ENCODE results near the gene ST6GALNAC2.
"Not testable (repeated sequence)": the region's sequence is repeated elsewhere in the genome, so short reads cannot be mapped to it uniquely, and the experiment has no call there.

Gene ST6GALNAC2

GRCh38 chr17:76560036-76560876 lies 25.4 kb downstream of the ST6GALNAC2 start:
- no peak overlapping the region for H3K4me3 ChIP-seq (ENCODE audit: low read depth in 1 of 2, low read length in 2 of 2)
- peaks cover 46% of the 10 kb centered on the region for H3K4me1 ChIP-seq (ENCODE audit: insufficient read depth, low read length)
- H3K36me3 ChIP-seq (ENCODE audit: insufficient read depth, low read length) = peaks cover 7% of the 10 kb centered on the region
- no peaks in the 10 kb centered on the region for H3K9me3 ChIP-seq (ENCODE audit: low read length)
- no peak overlapping the region for H3K9ac ChIP-seq (ENCODE audit: low read length)
- no peak overlapping the region for H3K27ac ChIP-seq (ENCODE audit: low read depth, low read length)
- no peaks in the 10 kb centered on the region for H3K27me3 ChIP-seq (ENCODE audit: control insufficient read depth in 1 of 2, insufficient read depth in 2 of 2, low read length in 2 of 2)

GRCh38 chr17:76559460-76559859 lies 26.2 kb downstream of the ST6GALNAC2 start:
- H3K4me1 ChIP-seq (ENCODE audit: insufficient read depth, low read length) = peaks cover 46% of the 10 kb centered on the region
- H3K27me3 ChIP-seq (ENCODE audit: control insufficient read depth in 1 of 2, insufficient read depth in 2 of 2, low read length in 2 of 2); H3K9ac ChIP-seq (ENCODE audit: low read length); H3K36me3 ChIP-seq (ENCODE audit: insufficient read depth, low read length); H3K4me3 ChIP-seq (ENCODE audit: low read depth in 1 of 2, low read length in 2 of 2); H3K9me3 ChIP-seq (ENCODE audit: low read length); H3K27ac ChIP-seq (ENCODE audit: low read depth, low read length): not testable (repeated sequence)

DNA sequence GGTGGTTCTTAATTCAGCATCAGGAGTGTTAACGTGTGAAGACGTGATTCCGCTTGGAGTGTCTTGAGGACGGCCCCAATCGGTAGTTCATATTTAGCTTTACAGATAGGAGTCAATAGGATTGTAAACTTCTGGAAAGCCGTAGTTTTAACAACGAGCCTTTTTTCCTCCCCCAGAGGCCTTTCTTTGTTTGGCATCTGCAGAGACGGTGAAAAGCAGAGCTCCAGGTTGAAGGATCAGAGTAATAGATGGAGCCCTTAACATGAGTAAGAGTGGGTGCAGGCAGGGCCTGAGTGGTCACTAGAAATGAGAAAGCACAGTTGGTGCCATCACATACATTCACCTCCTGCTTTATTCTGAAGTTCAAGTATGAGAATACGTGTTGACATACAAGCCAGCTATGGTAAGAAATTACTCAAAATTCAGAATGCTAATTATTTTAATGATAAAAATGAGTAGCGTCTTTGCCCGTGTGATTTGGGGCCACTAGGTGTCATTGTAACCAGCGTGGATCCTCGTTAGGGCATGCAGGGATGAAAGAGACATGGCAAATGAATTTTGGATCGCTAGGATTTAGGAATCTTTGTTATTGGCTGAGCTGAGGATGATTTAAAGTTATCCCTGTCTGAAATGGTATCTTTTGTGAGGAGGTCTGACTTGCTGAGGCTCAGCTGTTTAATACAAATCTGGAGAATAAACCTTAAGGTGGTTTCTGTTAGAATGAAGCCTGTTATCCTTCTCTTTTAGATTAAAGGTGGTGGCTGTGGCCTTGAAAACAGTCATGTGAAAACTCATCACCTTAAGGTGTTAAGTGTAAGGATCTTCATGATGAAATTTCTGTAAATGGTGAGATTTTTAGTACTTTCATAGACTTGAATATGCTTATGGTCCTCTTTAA lies 27.2 kb downstream of the ST6GALNAC2 start:
- H3K9me3 ChIP-seq (ENCODE audit: low read length) = no peaks in the 10 kb centered on the region
- H3K4me3 ChIP-seq (ENCODE audit: low read depth in 1 of 2, low read length in 2 of 2) = peak overlapping the region; percentile 69 to 98
- peaks cover 46% of the 10 kb centered on the region for H3K4me1 ChIP-seq (ENCODE audit: insufficient read depth, low read length)
- peak overlapping the region; percentile 17 for H3K27ac ChIP-seq (ENCODE audit: low read depth, low read length)
- H3K36me3 ChIP-seq (ENCODE audit: insufficient read depth, low read length) = no peaks in the 10 kb centered on the region
- peak overlapping the region; percentile 94 for H3K9ac ChIP-seq (ENCODE audit: low read length)
- H3K27me3 ChIP-seq (ENCODE audit: control insufficient read depth in 1 of 2, insufficient read depth in 2 of 2, low read length in 2 of 2) = no peaks in the 10 kb centered on the region

DNA sequence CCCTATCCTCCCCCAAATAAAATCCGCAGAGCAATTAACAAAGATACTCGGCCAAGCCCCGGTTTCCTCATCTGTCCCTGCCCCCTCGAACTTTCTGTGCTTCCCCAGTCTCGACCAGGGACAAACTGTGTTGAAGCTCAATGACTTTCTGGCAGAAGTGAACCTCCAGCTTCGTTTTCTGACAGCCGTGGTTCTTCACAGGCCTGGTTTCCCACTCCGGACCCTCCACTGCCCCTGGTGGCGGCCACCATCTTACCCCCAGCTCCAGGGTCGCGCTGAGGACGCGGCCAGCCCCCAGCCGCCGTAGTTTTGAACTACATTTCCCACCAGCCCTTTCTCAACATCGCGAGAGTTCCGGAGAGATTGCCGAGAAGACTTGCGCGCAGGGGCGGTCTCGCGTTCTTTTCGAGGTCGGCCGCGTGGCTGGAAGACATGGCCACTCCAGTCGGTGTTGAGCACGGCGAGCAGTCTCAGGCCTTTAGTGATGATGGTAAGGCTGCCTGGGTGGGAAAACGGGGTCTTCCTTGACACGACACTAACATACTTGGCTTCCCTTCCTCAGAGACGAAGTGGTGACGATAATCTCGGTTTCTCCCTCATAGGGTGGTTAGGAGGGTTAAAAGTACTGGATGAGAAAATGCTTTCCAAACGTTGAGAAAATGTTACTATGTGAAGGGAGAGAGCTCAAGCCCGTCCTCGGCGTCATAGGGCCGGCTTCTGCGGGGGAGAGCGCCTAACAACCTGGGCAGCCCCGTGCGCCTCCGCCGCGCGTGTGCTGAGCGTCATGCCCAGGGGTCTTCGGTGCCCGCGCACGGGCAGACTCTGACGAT lies 28.1 kb downstream of the ST6GALNAC2 start:
- Histone ChIP-seq H3K9ac (ENCODE audit: low read length) (peak overlapping the region; percentile 94), H3K36me3 (ENCODE audit: insufficient read depth, low read length) (no peaks in the 10 kb centered on the region), H3K27me3 (ENCODE audit: control insufficient read depth in 1 of 2, insufficient read depth in 2 of 2, low read length in 2 of 2) (no peaks in the 10 kb centered on the region), H3K4me1 (ENCODE audit: insufficient read depth, low read length) (peaks cover 41% of the 10 kb centered on the region), H3K27ac (ENCODE audit: low read depth, low read length) (peak overlapping the region; percentile 17), H3K9me3 (ENCODE audit: low read length) (no peaks in the 10 kb centered on the region), H3K4me3 (ENCODE audit: low read depth in 1 of 2, low read length in 2 of 2) (peak overlapping the region; percentile 69 to 98)

- H3K27me3 ChIP-seq (ENCODE audit: control insufficient read depth in 1 of 2, insufficient read depth in 2 of 2, low read length in 2 of 2) = no peaks in the 10 kb centered on the region
- peaks cover 38% of the 10 kb centered on the region for H3K4me1 ChIP-seq (ENCODE audit: insufficient read depth, low read length)
- no peaks in the 10 kb centered on the region for H3K9me3 ChIP-seq (ENCODE audit: low read length)
- H3K36me3 ChIP-seq (ENCODE audit: insufficient read depth, low read length) = no peaks in the 10 kb centered on the region
- peak overlapping the region; percentile 69 to 98 for H3K4me3 ChIP-seq (ENCODE audit: low read depth in 1 of 2, low read length in 2 of 2)
- H3K9ac ChIP-seq (ENCODE audit: low read length) = peak overlapping the region; percentile 94
- H3K27ac ChIP-seq (ENCODE audit: low read depth, low read length) = peak overlapping the region; percentile 17
Measured at GRCh38 chr17:76556765-76557367, 28.8 kb downstream of the ST6GALNAC2 start.

DNA sequence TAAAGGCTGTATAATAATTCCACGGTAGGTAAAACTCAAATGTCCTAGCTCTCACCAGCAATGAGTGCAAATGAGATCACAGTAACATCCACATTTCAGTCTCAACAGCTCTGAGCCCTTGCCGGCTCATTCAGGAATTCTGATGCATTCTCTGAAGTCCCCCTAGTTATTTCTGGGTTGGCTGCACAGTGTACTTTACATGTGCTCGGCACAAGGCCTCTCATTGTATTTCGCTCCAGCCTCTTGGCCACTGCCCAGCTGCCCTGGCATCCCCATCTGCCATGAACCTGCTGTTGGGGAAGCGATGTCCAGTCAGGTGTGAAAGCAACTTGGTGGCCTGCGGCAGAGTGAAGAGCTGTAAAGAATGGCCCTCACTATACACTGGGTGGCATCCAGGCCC lies 31.5 kb downstream of the ST6GALNAC2 start:
- Histone ChIP-seq H3K36me3 (ENCODE audit: insufficient read depth, low read length) (no peaks in the 10 kb centered on the region), H3K27me3 (ENCODE audit: control insufficient read depth in 1 of 2, insufficient read depth in 2 of 2, low read length in 2 of 2) (no peaks in the 10 kb centered on the region), H3K27ac (ENCODE audit: low read depth, low read length) (no peak overlapping the region), H3K4me1 (ENCODE audit: insufficient read depth, low read length) (peaks cover 15% of the 10 kb centered on the region), H3K9ac (ENCODE audit: low read length) (no peak overlapping the region), H3K4me3 (ENCODE audit: low read depth in 1 of 2, low read length in 2 of 2) (no peak overlapping the region), H3K9me3 (ENCODE audit: low read length) (no peaks in the 10 kb centered on the region)

- Histone ChIP-seq H3K9ac (ENCODE audit: low read length) (no peak overlapping the region), H3K27me3 (ENCODE audit: control insufficient read depth in 1 of 2, insufficient read depth in 2 of 2, low read length in 2 of 2) (no peaks in the 10 kb centered on the region), H3K4me1 (ENCODE audit: insufficient read depth, low read length) (peaks cover 7% of the 10 kb centered on the region), H3K9me3 (ENCODE audit: low read length) (no peaks in the 10 kb centered on the region), H3K36me3 (ENCODE audit: insufficient read depth, low read length) (no peaks in the 10 kb centered on the region), H3K4me3 (ENCODE audit: low read depth in 1 of 2, low read length in 2 of 2) (no peak overlapping the region), H3K27ac (ENCODE audit: low read depth, low read length) (no peak overlapping the region)
Measured at GRCh38 chr17:76553178-76553908, 32.3 kb downstream of the ST6GALNAC2 start.

GRCh38 chr17:76551685-76552084 lies 34.0 kb downstream of the ST6GALNAC2 start:
- H3K4me3 ChIP-seq (ENCODE audit: low read depth in 1 of 2, low read length in 2 of 2) = no peak overlapping the region
- no peak overlapping the region for H3K27ac ChIP-seq (ENCODE audit: low read depth, low read length)
- no peaks in the 10 kb centered on the region for H3K9me3 ChIP-seq (ENCODE audit: low read length)
- H3K4me1 ChIP-seq (ENCODE audit: insufficient read depth, low read length) = peaks cover 7% of the 10 kb centered on the region
- no peaks in the 10 kb centered on the region for H3K27me3 ChIP-seq (ENCODE audit: control insufficient read depth in 1 of 2, insufficient read depth in 2 of 2, low read length in 2 of 2)
- H3K36me3 ChIP-seq (ENCODE audit: insufficient read depth, low read length) = no peaks in the 10 kb centered on the region
- H3K9ac ChIP-seq (ENCODE audit: low read length) = no peak overlapping the region

DNA sequence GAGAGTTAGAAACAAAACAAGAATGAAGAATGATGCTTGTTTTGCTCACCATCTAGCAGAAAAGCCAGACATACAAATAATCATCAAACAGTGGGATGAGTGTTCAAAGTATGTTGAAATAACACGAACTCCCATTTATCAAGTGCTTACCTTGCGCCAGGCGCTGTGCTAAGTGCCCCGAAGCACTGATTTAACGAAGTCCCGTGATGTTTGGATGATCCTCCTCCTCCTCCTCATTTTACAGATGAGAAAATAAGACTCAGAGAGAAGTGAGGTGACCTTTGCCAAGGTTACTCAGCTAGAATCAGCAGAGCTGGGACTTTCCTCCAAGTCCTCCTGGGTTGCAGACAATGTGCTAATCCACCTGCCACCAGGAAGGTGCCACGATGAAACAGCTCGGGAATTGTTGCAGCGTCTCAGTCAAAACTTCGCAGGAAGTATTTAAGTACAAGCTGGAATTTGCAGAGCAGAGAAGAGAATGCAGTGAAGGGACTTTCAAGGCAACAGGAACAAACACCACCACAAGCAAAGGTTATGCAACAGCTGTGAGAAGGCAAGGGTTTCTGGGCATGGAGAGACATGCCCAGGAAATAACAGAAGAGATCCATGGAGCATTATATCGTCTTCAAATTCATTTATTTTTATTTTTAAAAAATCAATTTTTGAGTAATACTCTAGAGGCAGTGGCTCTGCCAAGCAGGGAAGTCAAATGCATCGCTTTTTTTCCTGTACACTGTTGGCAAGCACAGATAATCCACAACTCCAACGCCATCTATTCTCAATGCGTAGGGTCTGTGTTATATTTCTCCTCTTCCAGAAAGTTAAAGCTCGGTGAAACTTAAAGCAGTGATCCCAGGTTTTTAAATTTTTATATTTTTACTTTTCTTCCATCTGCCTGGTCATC lies 34.7 kb downstream of the ST6GALNAC2 start:
- Histone ChIP-seq H3K36me3 (ENCODE audit: insufficient read depth, low read length) (no peaks in the 10 kb centered on the region), H3K27ac (ENCODE audit: low read depth, low read length) (no peak overlapping the region), H3K4me3 (ENCODE audit: low read depth in 1 of 2, low read length in 2 of 2) (no peak overlapping the region), H3K9ac (ENCODE audit: low read length) (no peak overlapping the region), H3K9me3 (ENCODE audit: low read length) (no peaks in the 10 kb centered on the region), H3K4me1 (ENCODE audit: insufficient read depth, low read length) (peaks cover 7% of the 10 kb centered on the region), H3K27me3 (ENCODE audit: control insufficient read depth in 1 of 2, insufficient read depth in 2 of 2, low read length in 2 of 2) (no peaks in the 10 kb centered on the region)

DNA sequence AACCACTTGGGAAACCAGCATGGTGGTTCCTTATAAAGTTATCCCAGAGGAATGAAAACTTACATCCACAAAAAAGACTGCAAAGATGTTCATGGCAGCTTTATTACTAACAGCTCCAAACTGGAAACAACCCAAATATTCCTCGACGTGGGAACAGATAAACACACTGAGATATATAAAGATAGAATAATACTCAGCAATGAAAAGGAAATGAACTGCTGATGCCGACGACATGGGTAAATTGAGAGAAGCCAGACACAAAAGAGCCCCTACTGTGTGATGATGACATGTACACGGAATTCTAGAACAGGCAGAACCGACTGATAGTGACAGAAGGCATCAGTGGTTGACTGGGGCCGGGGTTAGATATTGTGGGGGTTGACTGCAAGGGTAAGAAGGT lies 36.1 kb downstream of the ST6GALNAC2 start:
- H3K9ac ChIP-seq (ENCODE audit: low read length) = no peak overlapping the region
- H3K9me3 ChIP-seq (ENCODE audit: low read length) = no peaks in the 10 kb centered on the region
- H3K4me3 ChIP-seq (ENCODE audit: low read depth in 1 of 2, low read length in 2 of 2) = no peak overlapping the region
- no peak overlapping the region for H3K27ac ChIP-seq (ENCODE audit: low read depth, low read length)
- peaks cover 7% of the 10 kb centered on the region for H3K4me1 ChIP-seq (ENCODE audit: insufficient read depth, low read length)
- no peaks in the 10 kb centered on the region for H3K27me3 ChIP-seq (ENCODE audit: control insufficient read depth in 1 of 2, insufficient read depth in 2 of 2, low read length in 2 of 2)
- H3K36me3 ChIP-seq (ENCODE audit: insufficient read depth, low read length) = no peaks in the 10 kb centered on the region
